Body of pancreas (tissue), 4 donors: Measurements from ENCODE around the gene PFN1.

Source experiments
- CTCF ChIP-seq, 7 experiments: fragments of 450-650 bp in 4 of 7; fragments of 200-600 bp in 3 of 7; sonication (generic) in 3 of 7; IDR thresholded peaks; one replicate each; pipeline ENCODE4 v1.5.1; 2016 to 2019; ENCODE audit warnings: antibody characterized with exemption in 7 of 7
- POLR2A ChIP-seq, 3 donors: fragments of 450-650 bp; IDR thresholded peaks; one replicate each; pipeline ENCODE4 v1.6.1; 2016; ENCODE audit warnings: antibody characterized with exemption in 3 of 3, mild to moderate bottlenecking in 2 of 3

GRCh38 chr17:4969047-4969550 lies 20.8 kb upstream of the PFN1 start:
- TF ChIP-seq CTCF (IDR thresholded peaks at IDR 0.05) = no peak
- no peak for TF ChIP-seq POLR2A (IDR thresholded peaks at IDR 0.05)
